Astrocyte of the hippocampus (primary cell): ENCODE results near the gene CD164L2.
A peak's percentile ranks its signal among the peaks of the same experiment; 100 is the strongest.

Experiments used
- DNase-seq: peaks from one replicate; pipeline ENCODE4 v3.0.0; 2011; ENCODE audit warnings: low read depth, low spot score

Gene CD164L2

DNA sequence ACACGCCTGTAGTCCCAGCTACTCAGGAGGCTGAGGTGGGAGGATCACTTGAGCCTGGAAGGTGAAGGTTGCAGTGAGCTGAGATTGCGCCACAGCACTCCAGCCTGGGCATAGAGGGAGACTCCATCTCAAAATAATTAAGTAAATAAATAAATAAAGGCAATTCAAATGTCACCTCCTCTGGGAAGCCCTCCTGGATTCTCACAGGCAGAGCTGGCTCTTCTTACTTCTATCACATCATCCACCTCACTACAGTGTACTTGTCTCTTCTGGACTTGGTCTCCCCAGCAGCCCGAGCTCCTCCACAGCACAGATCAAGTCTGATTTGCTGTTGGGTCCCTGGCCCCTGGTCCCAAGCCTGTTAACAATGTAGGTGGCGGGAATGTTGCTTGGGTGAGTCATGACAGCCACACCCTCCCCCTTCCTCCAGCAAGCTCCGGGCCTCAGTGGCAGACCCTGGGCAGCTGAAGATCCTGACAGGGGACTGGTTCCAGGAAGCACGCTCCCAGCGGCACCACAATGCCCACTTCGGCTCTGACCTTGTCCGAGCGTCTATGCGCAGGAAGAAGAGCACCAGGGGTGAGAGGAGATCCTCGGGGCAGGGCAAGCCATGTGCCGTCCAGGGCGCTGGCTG, 36.0 kb downstream of the CD164L2 start:
- no peak for DNase-seq

DNA sequence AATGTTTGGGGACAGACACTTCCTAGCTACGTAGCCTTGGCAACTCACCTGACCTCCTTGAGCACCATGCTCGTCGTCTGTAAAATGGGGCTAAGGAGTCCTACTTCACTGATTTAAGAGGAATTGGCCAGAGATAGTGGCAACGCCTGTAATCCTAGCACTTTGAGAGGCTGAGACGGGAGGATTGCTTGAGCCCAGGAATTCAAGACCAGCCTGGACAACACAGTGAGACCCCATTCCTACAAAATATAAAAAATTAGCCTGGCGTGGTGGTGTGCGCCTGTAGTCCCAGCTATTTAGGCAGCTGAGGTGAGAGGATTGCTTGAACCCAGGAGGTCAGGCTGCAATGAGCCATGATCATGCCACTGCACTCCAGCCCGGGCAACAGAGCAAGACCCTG, 36.8 kb downstream of the CD164L2 start:
- DNase-seq: no peak

DNA sequence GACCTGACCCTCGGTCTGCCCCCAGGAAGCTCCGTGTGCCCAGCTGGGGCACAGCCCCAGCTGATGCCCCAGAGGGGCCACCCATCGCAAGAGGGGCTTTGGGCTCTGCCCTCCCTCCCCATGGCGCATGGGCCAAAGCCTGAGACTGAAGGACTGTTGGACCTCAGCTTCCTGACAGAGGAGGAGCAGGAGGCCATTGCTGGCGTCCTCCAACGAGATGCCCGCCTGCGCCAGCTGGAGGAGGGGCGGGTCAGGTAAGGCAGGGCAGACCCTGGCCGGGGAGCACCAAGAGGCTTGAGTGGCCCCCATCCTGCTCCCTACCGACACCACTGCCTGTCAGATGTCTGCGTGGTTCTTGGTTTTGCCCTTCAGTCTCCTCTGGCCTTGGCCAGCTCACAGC, 37.9 kb downstream of the CD164L2 start:
- no peak for DNase-seq

DNA sequence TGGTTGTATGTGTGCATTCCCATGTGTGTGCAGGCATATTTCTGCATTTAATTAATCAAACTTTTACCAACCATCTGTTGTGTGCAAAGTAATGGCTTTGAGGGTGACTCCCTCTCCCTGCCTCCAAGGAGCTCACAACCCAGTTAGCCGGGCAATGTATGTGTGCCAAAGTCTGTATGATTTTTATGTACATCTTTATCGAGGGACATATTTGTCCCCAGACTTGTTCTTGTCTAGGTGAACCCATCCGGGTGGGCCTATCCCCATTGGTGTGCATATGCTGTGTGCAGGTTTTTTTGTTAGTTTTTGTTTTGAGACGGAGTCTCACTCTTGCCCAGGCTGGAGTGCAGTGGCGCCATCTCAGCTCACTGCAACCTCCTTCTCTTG, 39.5 kb downstream of the CD164L2 start:
- DNase-seq: no peak

DNA sequence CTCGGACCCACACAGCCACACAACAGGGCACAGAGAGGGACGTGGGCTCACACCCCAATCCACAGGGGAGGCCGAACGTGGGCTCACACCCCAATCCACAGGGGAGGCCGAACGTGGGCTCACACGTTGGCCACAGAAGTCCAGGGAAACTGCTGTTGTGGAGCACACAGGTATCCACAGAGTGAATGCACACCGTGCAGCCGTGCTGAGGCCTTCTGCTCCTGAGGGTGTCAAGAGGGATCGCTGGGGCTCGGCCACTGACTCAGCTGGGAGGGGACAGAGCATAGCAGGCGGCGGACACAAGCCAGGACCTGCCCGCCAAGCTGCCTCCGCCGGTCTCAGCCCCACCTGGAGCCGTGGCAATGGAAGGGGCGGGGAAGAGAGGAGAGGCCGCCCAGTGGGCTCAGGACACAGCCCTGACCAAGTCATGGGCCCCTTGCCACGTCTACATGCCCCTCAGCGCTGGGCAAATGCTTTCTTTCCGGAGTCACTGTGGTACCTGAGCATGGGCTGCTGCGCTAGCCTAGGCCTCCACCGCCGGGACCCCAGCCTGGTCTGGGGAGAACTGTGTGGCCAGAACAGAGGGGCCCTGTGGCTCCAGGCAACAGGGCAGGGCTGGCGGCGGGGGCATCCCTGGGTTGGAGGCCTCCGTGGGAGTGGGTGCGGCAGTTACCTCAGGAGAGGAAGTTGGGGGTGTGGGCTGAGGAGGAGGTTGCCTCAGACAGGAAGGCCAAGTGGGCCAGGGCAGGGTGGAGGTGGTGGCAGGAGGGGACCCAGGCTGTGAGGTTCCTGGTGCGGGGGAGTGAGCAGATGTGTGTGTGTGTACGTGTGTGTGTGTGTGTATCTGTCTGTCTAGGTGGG, 40.1 kb downstream of the CD164L2 start:
- DNase-seq: no peak

DNA sequence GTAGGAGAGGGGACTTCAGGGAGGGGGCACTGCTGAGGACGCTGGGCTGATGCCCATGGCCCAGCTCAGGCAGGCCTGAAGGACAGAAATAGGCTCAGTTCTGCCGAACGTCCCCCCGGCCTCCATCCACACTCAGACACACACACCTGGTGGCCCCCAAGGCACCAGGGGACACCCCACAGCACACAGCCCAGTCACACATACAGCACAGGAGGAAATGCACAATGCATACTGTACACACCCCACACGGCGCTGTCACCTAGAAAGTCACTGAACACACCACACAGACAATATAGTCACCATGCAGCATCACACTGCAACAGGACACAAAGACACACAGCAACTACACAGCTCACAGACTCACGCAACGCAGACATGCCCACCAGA, 40.7 kb downstream of the CD164L2 start:
- no peak for DNase-seq

DNA sequence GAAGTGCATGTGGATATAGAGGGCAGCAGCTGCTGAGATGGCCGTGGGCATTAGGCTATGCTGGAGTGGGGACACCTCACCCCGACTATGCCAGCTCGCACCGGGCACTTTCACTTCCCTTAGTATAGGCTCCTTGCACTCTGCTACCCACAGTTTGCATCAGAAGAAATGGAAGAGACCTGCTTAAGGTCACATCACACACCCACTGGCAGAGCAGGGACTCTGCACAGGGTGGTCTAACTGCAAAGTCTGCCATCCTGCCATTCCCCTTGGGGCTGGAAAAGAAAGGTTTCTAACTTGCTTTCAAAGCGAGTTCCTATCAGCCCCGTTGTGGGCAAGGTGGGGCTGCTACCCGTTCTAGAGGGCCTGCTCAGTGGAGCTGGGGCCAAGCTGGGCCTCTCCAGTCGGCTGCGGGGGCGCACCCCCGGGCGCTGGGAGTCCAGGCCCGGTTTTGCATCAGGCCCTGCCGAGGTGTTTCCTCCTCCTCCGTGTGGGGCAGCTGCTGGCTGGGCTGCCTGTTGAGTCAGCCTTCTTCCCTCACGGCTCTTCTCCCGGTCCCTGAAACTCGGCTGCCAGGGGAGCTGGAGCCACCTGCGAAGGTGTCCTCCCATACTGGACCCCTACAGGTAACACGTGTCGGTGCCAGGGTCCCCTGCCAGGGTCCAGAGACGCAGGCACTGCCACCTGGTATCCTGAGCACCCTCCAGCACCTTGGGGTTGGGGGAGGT, 41.4 kb downstream of the CD164L2 start, which contains the start of gene SYTL1:
SYTL1 (plus strand) TSS at position 498 of the 728 bp plus-strand sequence. CDS start 3,313 bp downstream, outside the sequence.
- DNase-seq: peak; percentile 85

DNA sequence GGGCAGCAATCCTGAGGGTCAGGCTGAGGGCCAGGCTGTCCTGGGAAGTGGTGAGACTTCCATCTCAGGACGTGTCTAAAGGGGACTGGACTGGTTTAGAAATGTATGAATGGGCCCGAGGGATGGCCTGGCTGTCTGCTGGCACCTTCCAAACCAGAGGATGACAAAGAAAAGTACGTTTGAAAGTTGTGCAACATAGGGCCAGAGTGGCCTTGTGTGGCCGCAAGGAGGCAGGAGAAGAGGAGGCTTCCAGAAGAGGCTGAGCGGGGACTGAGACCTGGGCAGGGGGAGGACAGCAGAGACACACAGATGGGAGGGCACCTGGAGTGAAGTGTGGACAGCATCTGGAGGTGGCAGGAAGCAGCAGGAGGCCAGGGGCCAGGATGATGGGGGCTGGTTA, 43.9 kb downstream of the CD164L2 start:
- DNase-seq: no peak

DNA sequence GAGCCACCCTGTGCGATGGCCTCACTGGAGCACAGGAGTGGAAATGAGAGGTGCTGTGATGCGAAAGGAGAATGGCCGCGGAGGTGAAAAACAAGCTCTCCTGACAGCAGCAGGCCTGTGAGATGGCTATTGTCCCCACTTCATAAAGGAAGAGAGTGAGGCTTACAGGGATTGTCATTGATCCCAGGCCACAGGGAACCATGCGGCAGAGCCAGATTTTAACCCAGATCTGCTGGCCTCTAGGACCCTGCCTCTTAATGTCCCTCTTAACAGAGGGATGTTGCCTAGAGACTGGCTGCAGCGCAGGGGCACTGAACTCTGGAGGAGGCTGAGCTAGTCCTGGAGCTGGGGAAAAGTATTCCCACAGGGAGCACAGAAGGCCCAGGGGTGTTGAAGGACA, 44.4 kb downstream of the CD164L2 start:
- no peak for DNase-seq

DNA sequence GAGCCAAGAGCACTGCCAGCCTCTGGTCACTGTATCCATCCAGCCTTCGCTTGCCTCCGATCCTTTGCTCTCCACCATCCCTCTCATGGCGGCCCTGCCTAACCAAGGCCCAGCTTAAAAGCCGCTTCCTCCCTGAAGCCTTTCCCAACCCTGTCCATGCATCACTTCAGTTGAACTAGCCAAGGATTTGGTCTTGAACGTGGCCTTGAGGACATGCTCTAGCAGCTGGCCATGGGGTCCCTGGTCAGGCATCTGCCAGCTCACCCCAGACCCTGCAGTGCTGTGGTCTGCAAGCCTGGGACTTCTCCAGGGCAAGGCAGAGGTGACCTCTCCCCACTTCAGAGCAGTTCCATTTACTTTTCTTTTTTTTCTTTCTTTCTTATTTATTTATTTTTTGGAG, 46.4 kb downstream of the CD164L2 start:
- DNase-seq: no peak

DNA sequence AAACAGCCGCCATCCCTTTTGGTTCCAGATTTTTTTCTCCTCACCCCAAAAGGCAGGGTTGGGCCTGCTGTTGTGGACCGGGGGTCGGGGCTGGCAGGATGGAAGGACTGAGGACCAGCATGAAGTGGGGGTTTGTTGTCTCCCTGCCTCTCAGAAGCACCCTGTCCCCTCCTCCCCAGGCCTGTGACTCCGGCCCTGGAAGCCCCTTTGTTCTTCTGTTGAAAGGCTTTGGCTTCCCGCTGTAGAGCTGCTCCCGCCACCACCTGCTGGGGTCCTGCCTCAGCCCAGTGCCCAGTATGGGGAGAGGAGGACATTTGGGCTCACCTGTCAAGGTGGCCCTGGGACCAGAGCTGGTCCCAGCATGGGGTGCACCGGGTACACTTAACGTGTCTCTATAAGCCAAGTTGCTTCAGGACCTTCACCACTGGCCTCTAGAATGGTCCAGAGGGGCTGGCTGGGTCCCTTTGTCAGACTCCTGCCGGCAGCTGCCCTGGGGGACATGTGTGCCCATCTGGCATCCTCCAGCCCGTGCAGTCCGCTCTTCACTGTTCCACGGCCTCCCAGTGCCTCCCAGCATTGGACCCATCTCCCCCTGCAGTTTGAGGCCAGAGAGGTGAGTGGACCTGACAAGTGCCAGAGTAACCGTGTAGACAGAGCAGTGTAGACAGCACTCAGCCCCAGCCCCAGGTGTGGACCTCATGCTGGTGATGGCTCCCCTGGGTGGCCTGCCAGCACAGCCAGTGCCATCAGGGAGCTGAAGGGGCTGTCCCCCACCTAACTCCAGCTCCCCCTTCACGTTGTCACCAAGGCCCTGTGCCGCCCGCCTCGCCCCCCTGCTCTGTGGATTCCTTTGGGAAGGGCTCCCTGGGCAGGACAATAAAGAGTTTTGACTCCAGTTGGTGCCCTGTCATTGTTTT, 47.4 kb downstream of the CD164L2 start:
- DNase-seq: no peak

DNA sequence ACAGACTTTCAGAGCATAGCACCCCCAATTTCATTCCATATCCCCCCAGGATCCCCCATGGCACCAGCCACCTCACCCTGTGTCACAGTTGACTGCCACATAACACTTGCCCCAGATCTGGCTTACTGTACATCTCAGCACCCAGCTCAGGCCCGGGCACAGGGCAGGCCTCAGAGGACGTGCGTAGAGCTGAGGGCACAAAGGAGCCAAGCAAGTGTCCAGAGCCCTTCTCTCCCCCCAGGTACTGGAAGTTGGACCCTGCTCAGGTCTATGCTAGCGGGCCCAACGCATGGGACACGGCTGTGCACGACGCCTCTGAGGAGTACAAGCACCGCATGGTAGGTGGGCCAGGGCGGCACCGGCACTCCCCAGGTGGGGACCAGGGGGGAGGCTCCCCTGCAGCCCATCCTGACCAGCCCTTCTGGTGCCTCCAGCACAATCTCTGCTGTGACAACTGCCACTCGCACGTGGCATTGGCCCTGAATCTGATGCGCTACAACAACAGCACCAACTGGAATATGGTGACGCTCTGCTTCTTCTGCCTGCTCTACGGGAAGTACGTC, 49.3 kb downstream of the CD164L2 start:
- no peak for DNase-seq

DNA sequence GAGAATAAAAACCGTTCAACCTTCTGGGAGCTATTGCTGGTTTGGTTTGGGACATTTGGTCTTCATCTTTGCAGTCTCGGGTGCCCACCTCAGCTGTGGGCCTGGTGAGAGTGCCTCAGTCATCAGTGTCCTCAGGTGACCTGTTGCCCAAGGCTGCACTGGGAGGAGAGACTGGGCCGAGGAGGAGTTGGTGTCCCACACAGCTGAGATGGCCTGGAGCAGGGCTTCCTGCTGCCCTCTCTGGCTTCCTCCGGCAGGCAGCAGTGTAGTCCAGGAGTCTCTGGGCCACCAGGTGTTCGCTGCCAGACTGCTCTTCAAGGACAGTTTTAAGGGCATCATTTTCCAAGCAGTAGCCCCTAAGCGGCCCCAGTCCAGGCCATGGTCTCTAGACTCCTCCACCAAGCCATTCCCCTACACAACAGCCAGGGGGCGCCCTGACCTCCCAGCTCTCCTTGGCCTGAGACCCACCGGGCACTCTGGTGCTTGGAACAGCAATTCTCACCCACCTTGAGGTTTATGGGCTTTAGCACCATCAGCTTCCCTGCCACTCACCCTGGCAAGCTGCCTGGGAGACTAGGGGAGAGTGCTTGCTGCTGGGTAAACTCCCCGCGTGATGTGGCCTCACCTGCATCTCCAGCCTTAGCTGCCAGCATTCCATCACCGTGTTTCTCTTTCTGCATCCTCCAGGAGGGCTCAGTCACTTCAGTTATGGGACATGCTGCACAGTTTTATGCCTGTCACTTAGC, 50.4 kb downstream of the CD164L2 start:
- peak; percentile 62 for DNase-seq

DNA sequence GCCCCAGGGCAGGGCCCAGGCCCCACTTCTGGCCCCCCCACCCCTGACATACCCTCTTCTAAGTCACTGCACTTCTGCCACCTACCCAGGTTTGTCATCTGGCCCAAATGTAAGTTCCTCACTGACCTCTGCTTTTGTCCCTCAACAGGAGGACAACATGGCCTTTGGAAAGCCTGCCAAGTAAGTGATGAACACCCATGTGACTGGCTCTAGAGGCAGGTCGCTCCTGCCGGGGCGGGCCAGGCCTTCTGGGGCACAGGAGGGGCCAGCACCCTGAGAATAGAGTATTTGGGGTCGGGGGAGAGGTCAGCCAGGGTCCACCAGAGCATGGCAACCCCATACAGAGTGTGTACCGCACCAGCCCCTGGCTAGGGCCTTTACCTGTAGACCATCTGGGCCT, 51.2 kb downstream of the CD164L2 start:
- no peak for DNase-seq

DNA sequence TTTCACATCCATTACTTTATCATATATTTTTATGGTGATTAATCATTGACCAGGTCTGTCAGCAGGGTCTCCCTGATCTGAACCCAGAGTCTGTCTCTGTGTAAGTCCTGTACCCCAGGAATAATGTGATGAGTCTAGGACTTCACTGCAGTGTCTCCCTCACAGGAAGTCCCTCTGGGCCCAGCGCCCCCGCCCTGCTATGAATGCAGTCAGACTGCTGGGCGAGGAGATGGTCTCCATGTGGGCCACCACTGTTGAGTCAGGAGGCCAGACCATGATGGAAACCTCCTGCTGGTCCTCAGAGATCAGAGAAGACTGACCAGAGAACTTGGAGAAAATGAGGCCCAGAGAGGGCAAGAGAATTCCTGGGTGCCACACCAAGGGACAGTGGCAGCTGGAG, 51.7 kb downstream of the CD164L2 start:
- no peak for DNase-seq

DNA sequence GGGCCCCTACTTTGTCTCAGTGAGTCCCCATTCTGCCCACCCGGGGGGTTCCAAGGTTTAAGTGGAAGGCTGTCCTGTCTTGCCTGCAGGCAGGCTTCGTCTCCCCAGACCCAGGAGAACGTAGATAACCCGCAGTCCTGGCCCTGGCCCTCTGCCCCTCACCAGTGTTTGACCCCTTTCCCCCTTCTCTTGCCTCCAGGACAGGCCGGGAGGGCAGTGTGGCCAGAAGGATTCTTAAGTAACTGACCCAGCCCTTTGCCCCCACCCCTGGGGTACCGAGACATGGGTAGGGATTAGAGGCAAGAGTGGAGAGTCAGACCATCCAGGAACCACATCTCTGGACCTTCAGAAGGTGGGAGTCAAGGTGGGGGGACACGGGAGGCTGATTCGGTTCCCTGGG, 52.3 kb downstream of the CD164L2 start:
- no peak for DNase-seq
